ENCODE data around the gene VAV2.

Gene VAV2

DNA sequence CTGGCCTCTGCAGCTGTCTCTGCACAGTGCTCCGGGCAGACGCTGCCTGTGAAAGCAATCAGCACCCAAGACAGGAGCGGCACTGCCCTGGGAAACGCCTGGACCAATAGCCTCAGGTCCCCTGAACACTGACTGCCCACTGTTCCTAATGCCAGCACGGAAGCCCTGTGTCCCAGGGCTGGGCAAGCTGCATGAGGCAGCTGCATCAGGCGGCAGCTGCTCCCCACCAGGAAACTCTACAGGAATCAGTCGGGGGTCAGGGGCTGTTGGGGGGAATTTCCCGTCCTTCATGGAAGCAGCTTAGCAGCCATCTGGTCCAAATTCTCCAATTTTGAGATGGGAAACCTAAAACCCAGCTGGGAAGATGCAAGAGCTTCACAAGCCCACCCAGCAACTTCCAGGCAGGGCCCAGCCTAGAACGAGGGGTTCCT, 118.6 kb downstream of the VAV2 start:
- no peak overlapping the region for H3K4me3 ChIP-seq (replicated peaks; ENCODE audit: low read depth, low read length)
- TF ChIP-seq, protein P1, sequence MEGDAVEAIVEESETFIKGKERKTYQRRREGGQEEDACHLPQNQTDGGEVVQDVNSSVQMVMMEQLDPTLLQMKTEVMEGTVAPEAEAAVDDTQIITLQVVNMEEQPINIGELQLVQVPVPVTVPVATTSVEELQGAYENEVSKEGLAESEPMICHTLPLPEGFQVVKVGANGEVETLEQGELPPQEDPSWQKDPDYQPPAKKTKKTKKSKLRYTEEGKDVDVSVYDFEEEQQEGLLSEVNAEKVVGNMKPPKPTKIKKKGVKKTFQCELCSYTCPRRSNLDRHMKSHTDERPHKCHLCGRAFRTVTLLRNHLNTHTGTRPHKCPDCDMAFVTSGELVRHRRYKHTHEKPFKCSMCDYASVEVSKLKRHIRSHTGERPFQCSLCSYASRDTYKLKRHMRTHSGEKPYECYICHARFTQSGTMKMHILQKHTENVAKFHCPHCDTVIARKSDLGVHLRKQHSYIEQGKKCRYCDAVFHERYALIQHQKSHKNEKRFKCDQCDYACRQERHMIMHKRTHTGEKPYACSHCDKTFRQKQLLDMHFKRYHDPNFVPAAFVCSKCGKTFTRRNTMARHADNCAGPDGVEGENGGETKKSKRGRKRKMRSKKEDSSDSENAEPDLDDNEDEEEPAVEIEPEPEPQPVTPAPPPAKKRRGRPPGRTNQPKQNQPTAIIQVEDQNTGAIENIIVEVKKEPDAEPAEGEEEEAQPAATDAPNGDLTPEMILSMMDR (IDR thresholded peaks at IDR 0.05; ENCODE audit: low read depth, low read length, missing control alignments), result no peak
- DNase-seq (ENCODE audit: extremely low read depth, low read depth), result no peak

DNA sequence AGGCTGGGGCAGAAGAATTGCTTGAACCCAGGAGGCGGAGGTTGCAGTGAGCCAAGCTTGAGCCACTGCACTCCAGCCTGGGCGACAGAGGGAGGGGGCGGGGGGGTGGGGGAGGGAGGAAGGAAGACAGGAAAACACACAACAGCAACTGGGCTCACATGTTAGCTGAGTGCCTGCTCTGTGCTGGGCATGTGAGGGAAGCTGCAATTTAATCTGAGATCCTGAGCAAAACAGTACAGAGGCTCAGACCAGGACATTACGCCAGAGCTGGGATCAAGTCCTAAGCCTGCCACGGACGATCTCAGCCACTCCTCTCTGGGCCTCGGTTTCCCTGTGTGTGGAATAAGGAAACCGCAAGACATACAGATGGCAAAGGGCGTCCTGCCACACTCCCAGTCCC, 119.1 kb downstream of the VAV2 start:
- TF ChIP-seq, protein P1 (IDR thresholded peaks at IDR 0.05; ENCODE audit: low read depth, low read length, missing control alignments), result no peak
- H3K4me3 ChIP-seq (replicated peaks; ENCODE audit: low read depth, low read length), result no peak overlapping the region
- no peak for DNase-seq (ENCODE audit: extremely low read depth, low read depth)

DNA sequence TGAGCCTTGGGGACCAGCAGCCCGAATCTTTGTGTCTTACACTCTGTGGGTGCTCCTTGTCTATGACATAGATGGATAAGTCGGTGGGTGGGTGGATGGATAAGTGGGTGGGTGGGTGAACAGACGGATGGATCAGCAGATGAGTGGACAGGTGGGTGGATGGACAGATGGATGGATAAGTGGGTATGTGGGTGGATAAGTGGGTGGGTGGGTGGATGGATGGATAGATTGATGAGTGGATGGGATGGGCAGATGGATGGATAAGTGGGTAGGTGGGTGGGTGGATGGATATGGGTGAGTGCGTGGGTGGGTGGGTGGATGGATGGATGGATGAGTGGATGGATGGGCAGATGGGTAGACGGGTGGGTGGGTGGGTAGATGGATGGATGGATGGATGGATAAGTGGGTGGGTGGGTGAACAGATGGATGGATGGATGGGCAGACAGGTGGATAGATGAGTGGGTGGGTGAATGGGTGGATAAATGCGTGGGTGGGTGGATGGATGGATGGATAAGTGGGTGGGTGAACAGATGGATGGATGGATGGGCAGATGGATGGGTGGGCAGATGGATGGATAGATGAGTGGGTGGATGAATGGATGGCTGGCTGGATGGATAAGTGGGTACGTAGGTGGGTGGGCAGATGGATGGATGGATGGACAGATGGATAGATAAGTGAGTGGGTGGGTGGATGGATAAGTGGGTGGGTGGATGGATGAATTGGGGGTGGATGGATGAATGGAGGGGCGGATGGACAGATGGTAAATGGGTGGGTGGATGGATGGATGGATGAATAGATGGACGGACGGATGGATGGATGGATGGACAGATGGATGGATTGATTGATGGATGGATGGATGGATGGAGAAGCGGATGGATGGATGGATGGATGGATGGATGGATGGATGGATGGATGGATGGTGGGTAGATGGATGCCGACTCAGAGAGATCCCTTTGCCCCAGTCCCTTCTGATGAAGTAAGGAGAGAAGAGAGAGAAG, 121.2 kb downstream of the VAV2 start:
- H3K4me3 ChIP-seq (replicated peaks; ENCODE audit: low read depth, low read length), result no peak overlapping the region
- DNase-seq (ENCODE audit: extremely low read depth, low read depth), result no peak
- TF ChIP-seq, protein P1 (IDR thresholded peaks at IDR 0.05; ENCODE audit: low read depth, low read length, missing control alignments), result no peak

DNA sequence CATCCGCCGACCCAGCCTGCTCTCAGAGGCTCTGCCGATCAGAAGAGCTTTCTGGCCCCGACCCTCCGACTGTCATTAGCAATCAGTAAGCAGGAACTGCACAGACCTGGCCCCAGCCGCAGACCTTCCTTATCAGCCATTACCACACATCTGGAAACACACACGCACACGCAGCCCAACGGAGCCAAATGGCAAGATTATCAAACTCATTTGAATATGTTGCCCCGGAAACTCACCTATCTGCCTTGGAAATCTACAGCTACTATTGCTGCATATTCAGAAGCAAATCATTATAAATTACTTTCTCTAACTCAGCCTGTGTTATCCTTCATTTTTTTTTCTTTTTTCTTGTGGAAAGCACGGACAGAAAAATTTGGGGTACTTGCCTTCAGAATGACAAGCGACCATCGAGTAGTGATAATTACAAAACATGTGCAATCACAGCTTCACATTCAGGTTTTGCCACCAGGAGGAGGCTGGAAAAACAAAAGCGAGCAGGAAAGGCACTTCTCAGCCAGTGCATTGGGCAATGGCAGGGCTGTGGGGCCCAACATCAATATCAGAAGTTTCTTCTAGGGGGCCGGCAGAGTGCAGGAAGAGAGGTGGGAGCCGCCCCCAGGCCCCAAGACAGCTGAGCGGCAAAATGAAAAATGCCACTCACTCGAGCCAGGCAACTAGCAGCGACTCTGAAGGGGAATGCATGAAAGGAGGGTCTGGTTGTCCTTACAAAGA, 122.3 kb downstream of the VAV2 start:
- H3K4me3 ChIP-seq (replicated peaks; ENCODE audit: low read depth, low read length), result no peak overlapping the region
- no peak for DNase-seq (ENCODE audit: extremely low read depth, low read depth)
- TF ChIP-seq, protein P1 (IDR thresholded peaks at IDR 0.05; ENCODE audit: low read depth, low read length, missing control alignments), result no peak

DNA sequence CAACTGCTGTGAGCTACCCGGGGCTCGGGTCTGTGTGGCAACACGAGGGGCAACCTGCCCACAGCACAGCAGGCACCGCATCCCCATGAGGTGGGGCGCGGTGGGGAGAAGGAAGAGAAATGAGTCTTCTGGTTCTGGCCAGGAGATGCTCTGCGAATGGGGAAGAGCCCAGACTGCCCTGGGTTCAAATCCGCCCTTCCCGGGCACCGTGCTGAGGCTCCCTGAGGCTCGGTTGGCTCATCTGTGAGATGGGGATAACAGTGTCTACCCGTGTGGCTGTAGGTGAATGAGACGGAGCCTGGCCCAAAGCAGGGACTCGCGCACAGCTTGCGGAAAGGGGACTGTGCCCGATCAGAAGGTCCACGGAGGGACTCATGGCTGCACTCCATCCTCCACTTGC, 123.9 kb downstream of the VAV2 start:
- TF ChIP-seq, protein P1 (IDR thresholded peaks at IDR 0.05; ENCODE audit: low read depth, low read length, missing control alignments), result no peak
- DNase-seq (ENCODE audit: extremely low read depth, low read depth), result no peak
- H3K4me3 ChIP-seq (replicated peaks; ENCODE audit: low read depth, low read length), result no peak overlapping the region

DNA sequence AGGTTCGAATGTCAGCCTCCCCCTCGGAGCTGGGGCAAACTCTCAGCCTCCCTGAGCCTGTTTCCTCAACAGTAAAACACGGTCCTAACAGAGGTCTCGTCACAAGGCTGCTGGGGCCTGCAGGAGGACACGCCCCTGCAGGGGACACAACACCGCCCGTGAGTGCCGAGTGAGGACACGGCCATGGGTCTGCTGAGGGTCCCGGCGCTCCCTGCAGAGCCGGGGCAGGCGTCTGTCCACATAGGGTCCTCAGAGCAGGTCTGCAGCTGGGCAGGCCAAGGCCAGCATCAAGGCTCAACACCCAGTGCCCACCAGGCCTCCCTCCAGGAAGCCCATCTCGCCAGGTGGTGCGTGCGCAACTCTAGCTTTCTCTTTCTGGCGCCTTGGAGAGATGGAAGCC, 125.2 kb downstream of the VAV2 start:
- TF ChIP-seq, protein P1 (IDR thresholded peaks at IDR 0.05; ENCODE audit: low read depth, low read length, missing control alignments), result no peak
- DNase-seq (ENCODE audit: extremely low read depth, low read depth), result no peak
- H3K4me3 ChIP-seq (replicated peaks; ENCODE audit: low read depth, low read length), result no peak overlapping the region
